HL-60/S4 (cell line): ENCODE measurements around the gene PTPRN2.

ENCODE experiments used
- in situ Hi-C: fragments of 300-500 bp; cut with MboI; formaldehyde crosslinking; loops from 2 replicates; pipeline ENCODE4 v1.14.3; 2022; ENCODE audit warnings: low sequenced_read_pairs

Gene PTPRN2

DNA sequence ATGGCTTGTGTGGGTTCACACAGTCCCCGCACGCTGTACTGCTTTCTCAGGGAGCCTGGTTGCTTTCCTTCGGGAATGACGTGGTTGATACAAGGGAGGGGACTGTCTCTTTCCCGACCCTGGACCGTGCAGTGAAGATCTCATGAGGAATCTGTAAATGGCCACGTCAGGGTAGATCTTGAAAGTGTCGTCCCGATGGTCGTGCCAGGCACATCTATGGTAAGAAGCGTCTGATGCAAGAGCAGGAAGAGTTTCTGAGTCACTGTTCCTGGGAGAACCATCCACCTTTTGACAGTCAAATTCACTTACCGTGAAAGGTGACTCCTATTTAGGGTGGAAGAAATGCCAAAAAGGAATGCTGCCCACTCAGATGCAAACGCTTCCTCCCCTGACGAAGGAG is 500.4 kb downstream of the PTPRN2 start:
- in situ Hi-C loops = no loop called here

DNA sequence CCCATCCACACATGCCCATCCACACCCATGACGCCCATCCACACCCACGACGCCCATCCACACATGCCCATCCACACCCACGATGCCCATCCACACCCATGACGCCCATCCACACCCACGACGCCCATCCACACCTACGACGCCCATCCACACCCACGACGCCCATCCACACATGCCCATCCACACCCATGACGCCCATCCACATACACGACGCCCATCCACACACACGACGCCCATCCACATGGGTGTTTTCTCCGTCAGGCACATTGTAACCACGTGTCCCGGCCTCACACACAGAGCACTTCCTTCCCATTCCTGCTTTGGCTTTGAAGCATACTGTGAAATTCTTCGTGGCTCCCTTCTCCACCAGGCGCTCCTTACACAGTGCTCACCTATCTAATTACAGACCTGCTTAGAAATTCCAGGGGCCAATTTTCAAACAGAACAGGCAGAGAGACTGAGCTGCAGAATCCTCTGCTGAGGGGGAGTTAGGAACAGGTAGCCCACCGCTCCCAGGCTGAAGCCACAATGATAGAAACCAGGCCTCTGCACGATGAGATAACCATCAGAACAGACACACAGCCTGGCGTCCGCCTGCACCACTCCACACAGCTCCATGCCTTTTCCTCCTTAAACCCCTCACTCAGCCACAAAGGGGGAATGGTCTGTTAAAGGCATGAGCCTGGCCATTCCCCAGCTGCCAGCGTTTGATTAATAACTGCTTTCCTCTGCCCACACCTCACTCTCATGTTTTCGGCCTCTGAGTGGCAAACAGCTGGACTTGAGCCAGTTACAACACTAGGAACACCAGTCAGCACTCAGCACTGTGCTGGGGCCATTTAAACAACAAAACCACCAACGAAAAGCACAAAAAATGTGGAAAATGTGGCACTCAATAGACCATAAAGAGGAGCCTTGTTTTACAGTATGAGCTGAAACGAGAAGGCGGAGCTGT is 501.6 kb downstream of the PTPRN2 start:
- in situ Hi-C loops = no loop called here

DNA sequence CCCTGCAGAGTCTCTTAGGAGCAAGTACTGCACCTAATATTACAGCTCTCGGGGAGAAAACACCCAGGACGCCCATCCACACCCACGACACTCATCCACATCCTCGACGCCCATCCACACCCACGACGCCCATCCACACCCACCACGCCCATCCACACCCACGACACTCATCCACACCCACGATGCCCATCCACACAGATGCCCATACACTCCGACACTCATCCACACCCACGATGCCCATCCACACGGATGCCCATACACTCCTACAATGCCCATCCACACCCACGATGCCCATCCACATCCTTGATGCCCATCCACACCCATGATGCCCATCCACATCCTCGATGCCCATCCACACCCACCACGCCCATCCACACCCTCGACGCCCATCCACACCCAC is 503.1 kb downstream of the PTPRN2 start:
- in situ Hi-C loops = no loop called here

DNA sequence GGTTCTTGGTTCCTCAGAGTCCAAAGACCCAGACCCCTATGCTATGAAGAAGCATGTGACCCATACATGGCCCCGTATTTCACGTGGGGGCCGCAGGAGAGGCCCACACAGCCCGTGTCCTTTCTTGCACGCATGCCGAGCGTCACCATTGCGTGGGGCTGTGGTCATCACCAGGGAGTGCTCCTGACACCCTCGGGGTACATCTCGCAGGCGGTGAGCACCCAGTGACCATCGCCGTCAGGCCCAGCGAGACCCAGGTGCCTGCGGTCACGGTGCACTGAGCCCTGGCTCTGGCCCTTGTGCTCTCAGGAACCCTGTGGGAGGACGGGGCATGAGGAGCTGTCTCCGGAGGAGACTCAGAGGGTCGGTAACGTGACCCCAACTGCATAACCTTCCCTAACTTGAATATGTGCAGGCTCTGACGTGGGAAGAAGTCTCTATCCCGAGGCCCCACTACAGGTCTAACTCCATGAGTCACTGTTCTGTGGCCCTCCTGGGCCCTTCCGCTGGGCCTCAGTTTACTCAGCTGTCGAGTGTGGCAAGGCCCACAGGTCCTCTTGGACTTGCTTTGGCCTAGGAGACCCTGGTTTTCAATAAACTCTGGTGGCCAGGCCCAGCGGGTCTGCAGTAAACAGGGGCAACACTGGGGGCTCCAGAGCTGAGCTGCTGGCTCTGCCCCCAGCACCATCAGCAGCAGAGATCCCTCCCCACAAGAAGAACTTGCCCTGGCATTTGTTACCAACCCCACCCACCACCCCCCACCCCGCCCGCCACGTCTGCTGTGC is 503.9 kb downstream of the PTPRN2 start:
- in situ Hi-C loops = no loop called here

DNA sequence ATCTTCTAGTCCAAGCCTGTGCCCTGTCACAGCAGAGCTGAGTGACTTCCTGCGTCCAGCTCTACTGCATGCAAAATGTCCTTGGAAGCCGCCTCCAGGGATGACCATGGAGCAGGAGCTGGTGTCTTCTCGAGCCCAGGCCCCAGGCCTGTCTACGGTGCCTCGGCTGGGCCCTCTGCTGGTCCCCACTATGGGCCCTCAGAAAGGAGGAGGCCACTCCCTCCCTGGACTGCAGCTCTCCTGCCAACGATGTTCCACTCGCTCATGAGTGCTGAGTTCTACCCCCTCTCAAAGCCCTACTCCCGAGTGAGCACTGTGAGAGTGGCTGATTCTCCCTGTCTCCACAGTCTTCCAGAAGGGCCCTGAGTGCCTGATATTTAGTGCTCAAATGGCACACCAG is 504.9 kb downstream of the PTPRN2 start:
- in situ Hi-C loops = no loop called here

DNA sequence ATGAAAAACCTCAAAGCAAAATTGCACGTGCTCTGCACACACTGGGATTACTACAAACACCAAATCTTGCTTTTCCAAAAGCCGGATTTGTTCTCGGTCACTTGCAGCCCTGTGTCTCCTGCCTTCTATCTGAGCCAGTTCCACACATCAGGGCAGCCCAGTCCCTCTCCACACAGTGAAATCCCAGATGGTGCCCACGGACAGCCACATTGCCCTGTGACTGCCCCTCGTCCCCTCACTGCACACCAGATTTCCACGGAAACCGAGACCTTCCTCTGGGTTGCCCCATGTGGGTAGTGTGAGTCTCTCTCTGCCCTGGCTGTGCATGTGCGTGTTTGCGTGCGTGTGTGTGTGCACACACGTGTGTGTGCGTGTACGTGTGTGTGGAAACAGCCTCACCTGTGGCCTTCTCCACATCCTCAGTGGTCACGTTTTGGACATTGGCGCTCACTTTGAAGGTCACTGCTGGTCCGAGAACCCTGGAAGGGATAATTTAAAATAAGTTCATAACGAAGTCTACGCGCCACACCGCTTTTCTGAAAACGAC is 506.7 kb downstream of the PTPRN2 start:
- in situ Hi-C loops = no loop called here

DNA sequence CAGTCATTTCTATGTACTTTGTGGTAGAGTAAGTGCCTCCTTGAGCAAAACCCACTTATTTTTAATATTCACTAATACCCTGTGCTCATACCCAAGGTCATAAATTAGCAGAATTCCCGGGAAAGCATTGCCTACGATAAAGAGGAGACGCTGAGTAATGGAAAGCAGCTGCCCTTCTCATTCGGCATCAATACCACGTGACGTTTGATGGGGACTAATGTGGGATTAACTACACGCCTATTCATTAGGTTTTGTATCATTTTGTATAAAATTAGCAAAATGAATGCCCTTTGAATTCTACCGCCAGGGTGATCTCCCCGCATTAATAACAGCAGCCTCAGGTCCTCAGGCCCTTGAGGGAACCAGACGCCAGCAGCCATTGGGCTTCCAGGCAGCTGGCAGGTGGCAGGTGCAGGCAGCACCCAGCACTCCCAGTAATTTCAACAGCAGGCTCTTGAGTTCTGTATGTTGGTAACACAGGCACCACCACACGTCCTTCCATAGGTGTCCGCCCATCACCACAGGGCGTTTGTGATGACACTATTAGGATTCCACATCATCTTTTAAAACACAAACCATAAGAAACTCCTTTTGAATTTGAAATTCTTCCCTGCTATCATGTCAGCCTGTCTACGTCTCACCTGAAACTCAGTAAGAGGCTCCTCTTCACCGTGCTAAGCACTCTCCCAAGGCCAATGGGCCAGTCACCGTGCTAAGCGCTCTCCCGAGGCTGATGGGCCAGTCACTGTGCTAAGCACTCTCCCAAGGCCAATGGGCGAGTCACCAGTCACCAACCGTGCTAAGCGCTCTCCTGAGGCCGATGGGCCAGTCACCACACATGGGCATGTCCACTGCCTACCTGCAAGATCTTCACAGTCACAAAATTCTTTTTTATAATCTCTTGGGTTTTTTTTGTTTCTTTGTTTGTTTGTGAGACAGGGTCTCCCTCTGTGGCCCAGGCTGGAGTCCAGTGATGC is 509.4 kb downstream of the PTPRN2 start:
- in situ Hi-C loops = no loop called here

DNA sequence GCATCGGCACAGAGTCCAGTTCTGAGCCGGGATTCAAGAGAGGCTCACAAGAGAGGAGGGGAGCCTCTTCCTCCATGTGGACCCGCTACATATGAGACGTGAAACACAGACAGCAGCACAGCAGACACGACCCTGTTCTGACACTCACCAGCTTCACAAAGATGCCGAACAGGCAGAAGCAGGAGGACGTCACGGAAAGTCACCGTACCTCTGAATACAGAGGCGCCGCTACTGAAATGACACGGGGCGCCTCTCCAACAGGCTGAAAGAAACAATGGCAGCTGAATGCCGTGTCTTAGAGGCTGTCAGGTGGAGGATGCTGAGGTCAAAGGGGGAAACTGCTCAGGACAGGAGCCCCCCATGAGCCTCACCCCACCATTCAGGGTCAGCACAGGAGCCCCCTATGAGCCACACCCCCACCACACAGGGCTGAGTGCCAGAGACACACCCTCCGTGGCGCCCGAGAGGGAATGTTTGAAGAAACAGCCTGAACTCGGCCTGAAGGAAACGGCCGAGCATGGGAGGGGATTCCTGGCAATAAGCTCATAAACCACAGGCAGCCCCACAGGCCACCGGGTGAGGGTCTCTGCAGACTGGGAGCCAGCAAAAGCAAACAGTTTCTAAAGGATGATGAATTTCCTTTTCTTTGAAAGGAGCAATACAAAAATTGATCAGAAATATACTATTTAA is 510.3 kb downstream of the PTPRN2 start:
- in situ Hi-C loops = no loop called here

DNA sequence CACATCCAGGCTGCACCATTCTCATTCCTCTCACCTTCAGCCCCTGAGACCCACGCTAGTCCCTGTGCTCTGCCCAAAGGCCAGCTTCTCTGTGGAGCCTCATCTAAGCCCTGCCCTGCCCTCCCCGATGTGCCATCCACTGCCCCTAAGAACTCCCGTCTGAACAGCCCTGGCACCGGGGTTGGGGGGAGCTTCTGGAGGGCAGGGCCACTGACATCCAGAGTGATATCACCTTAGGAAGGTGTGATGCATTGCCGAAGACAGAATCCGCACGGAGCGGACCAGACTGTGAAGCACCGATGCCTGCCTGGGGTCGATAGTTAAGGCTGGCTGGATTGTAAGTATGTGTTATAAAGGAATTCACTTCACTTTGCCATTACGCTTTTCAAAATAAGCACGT is 511.0 kb downstream of the PTPRN2 start:
- in situ Hi-C loops = no loop called here

DNA sequence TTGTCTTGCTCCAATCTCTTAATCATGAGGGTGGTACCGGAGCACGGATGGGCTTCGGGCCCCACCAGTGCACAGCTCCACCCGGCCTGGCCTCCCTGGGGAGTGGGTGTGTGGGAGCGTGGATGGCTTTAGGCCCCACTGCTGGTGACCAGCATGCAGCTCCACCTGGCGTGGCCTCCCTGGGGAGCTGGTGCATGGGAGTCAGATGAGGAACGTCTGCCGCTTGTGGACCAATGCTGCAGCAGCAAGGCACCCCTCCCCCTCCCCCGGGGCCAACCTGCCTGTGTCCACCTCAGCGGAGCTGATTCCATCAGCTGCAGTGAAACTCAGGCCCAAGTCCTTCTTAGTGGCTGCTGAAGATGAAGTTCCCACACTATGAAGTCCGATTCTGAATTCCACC is 511.4 kb downstream of the PTPRN2 start:
- in situ Hi-C loops = no loop called here

DNA sequence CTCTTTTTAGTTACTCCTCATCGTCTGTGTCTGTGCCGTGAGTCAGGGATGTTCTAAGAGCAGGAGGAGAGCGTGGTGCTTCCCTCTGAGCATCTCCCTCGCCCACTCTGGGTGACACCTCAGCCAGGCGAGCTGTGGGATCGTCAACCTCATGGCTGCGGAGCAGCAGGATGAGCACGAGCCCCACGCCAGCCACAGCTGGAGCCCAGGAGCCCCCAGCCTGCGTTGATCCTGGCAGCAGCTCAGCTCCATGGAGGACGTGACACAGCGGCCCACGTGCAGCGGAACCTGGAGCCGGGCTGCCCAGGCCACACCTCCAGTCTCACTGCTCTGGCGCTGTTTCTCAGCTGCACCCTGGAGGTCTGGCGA is 512.0 kb downstream of the PTPRN2 start:
- in situ Hi-C loops = no loop called here

DNA sequence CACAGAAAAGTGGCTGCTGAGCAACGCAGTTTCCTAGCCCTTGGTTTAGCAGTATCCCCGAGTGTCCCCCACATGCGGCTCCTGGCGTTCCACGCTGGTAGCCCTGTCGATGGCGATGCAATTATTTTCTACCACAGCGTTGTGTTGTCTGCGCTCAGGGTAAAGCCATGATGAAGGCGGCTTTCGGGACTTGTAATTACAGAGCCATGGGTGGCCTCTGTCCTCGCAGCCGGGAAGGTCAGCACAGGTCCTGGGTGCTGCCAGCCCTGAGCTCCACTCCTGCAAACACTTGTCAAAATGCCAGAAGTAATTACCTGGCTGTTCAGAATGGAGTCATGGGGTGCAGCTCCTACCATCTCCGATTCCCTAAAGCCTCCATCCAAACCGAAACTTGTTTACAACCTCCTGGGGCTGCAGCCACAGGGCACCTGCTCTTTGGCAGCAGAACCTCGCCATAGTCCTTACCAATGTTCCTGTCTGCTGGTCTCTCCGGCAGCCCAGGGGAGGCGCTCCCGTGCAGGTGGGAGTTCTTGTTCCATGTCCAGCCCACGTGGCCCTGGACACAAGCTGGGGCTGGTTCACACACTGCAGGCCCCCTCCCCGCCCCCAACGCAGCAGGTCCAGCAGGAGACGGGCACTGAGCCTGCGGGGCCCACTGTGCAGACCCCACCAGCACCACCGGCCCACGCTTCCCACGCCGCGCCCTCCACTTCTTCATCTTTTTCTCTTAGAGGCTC is 512.6 kb downstream of the PTPRN2 start:
- in situ Hi-C loops = no loop called here

DNA sequence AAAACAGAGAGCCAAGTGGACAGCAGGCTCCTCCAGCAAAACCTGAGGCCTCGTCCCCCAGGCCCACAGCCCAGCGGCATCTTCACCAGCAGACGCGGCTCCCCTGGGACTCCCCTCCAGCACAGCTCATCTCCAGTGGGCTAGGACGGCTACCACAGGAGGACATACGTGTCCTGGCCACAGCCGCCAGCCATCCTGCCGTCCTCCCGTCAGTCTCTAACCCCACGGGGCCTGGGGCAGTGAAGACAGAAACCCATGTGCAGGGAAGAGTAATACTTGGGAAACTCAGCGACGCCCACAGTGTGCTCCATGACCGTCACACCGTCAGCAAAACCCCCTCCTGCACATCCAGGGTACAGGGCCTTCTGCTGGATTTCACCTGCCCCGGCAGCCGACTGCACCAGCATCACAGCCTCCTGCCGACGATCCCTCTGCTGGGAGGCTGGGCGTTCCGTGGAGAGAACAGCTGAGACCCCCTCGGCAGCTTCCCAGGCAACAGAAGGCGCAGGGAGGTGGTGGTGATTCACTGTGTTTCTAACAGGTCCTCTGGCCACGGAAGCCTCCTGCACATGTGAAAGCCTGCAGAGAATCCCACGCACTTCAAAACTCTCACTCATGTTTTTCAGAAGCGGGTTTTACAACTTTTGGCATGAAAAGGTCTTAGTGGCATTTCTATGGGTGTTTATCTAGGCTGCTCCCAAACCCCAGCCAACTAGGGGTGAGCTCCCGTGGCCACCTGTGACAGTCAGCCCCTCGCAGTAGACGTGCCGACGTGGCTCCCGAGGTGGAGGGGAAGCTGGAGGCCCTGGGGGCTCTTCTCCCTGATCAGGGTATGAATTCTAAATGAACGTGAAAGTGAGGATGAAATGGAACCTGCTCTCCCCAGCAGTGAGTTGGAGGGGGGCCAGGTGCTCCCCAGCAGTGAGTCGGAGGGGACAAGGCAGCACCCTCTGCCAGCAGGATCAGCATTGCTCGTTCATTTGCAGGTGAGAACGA is 513.5 kb downstream of the PTPRN2 start:
- in situ Hi-C loops = no loop called here

DNA sequence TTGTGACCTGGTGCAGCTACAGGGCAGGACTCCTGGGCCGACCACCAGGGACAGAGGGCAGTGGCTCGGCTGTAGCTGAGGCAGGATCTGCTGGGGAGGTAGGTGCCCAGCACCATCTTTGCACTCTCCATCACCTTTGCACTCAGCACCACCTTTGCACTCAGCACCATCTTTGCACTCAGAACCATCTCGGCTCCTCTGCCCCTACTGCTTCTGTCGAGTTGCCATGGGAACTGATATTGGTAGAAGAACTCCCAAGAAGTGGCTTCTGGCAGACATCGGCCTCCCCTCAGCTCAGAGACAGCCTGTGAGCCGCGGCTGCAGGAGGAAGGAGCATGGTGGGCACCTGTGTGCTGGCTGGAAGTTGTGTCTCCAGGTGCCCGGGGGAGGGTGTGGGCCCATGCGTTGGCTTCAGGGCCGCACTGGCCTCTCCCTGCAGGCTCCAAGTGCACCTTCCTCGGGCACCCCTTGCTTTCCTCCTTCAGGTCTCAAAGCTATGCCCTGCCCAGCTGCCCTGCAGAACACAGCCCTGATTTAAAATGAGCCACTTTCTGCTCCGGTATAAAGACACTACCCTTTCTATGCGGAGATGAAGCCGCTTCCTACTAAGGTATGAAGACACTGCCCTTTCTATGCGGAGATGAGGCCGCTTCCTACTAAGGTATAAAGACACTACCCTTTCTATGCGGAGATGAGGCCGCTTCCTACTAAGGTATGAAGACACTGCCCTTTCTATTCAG is 514.5 kb downstream of the PTPRN2 start:
- in situ Hi-C loops = no loop called here

DNA sequence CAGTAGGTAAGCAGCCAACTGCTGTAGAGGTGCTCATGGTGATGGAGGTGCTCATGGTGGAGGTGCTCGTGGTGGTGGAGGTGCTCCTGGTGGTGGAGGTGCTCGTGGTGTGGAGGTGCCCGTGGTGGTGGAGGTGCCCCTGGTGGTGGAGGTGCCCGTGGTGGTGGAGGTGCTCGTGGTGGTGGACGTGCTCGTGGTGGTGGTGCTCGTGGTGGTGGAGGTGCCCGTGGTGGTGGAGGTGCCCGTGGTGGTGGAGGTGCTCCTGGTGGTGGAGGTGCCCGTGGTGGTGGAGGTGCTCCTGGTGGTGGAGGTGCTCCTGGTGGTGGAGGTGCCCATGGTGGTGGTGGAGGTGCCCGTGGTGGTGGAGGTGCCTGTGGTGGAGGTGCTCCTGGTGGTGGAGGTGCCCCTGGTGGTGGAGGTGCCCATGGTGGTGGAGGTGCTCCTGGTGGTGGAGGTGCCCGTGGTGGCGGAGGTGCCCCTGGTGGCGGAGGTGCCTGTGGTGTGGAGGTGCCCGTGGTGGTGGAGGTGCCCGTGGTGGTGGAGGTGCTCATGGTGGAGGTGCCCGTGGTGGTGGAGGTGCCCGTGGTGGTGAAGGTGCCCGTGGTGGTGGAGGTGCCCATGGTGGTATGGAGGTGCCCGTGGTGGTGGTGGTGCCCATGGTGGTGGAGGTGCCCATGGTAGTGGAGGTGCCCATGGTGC is 517.3 kb downstream of the PTPRN2 start:
- in situ Hi-C loops = no loop called here

DNA sequence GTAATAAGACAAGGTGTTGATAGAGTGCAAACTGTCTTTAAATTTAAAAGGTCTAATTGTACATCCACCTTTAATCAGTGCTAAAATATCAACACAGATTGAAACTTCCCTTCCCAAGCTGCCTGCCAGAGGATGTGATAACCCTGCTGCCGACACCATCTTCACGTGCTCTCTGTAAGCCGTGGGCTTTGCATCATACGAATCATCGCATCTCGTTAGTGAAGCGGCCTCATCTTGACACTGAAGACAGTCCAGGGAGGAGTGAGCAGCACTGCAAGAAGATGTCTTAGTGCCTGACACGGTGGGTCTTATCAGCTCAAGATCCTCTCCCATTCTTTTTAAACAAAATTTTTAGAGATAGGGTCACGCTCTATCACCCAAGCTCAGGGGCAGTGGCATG is 518.8 kb downstream of the PTPRN2 start:
- in situ Hi-C loops = no loop called here

DNA sequence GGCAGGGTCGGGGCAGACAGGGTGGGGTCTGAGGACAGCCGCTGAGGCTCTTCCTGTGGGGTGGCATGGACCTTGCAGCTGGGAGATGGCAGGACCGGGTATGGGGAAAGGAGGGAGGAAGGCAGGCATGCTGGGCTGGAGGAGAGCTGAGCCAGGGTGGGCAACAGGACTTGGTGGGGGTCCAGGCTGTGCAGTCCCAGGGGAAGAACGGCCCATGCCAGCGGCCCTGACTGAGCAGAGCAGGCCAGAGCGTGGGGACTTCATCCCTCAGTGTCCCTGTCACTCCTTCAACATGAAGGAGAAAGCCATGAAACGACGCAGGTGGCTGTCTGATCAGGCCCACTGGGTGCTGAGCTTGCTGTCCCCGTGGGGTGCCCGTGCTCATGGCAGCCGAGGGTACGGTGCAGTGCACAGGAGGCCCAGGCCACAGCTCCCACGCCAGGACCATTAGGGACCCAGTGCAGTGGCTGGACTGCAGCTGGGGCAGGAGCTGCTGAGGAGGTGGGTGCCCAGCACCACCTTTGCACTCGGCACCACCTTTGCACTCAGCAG is 519.6 kb downstream of the PTPRN2 start:
- in situ Hi-C loops = no loop called here
